ENCODE measurements around the gene TUG1.

TUG1 gene

DNA sequence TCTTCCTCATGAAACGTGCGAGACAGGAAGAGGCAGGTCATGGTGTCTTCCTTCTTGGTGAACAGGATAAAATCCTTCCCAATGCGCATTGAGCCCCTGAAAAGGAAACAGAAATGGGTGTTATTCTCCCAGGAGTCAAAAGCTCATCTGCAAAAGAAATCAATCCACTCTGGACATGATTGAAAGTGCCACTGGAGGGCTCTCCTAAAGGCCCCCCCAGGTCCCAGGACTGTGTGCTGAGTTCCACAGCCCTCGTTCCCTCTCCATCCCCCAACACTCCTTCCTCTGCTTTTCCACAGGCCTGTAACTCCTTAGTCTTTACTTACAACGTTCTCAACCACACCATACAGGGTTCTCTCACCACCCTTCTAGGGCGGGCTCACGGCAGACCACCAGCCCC, 22.7 kb upstream of the TUG1 start:
- no peak for DNase-seq (ENCODE audit: extremely low spot score, insufficient read length, low read depth)
- no peak for FAIRE-seq

GRCh38 chr22:30947173-30947815, 21.8 kb upstream of the TUG1 start:
- FAIRE-seq (no peak), DNase-seq (ENCODE audit: extremely low spot score, insufficient read length, low read depth) (no peak)

- DNase-seq (ENCODE audit: extremely low spot score, insufficient read length, low read depth) (no peak), FAIRE-seq (peak; percentile 35)
These were observed 21.1 kb upstream of the TUG1 start for GRCh38 chr22:30947816-30948454.

GRCh38 chr22:30948930-30949342, 20.1 kb upstream of the TUG1 start:
- no peak for DNase-seq (ENCODE audit: extremely low spot score, insufficient read length, low read depth)
- no peak for FAIRE-seq

DNA sequence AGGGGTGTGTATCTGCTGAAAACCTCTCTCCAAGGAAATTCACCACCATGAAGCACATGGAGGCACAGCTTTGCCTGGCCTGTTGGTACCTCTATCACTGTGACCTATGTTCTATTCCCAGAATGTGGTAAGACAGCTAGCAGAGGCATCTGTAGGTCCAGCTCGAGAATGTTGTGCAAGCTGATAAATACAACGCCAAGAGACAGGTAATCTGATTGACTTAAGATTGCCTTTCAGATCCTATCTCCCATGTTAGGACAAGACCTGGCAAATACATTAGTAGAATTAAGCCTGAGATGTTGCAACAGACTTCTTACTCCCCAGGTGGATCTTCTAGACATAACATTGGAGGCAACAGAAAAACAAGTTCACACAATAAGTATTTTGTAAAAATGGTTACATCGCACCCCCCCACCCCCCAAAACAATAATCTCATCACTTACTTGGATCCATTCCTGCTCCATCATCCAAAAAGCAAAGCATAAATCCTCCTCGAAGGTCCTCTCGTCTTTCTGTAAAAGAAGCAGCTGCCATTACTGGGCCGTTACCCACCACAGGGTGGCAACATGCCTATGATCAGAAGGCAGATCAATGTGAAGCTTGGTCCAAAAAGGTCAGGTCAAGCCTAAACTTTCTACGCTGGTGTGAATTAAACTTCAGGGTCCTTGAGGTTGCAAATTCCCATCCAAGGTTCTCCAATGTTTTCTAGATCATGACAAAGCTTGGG, 19.0 kb upstream of the TUG1 start:
- DNase-seq (ENCODE audit: extremely low spot score, insufficient read length, low read depth) (no peak), FAIRE-seq (no peak)

- FAIRE-seq = no peak
- DNase-seq (ENCODE audit: extremely low spot score, insufficient read length, low read depth) = no peak
These were observed 15.9 kb upstream of the TUG1 start for GRCh38 chr22:30953206-30953605.

- FAIRE-seq = no peak
- no peak for DNase-seq (ENCODE audit: extremely low spot score, insufficient read length, low read depth)
These were observed 13.9 kb upstream of the TUG1 start for GRCh38 chr22:30955153-30955552.

- no peak for FAIRE-seq
- DNase-seq (ENCODE audit: extremely low spot score, insufficient read length, low read depth) = no peak
These were observed 4.2 kb upstream of the TUG1 start for GRCh38 chr22:30964858-30965257.

GRCh38 chr22:30968015-30968923, 796 bp upstream of the TUG1 start, which contains the start of gene MORC2:
Gene MORC2, minus strand, starts transcription at chr22:30968774. Its CDS starts 885 bp downstream, at chr22:30967889.
- DNase-seq (ENCODE audit: extremely low spot score, insufficient read length, low read depth) = peak; percentile 22
- FAIRE-seq = no peak

DNA sequence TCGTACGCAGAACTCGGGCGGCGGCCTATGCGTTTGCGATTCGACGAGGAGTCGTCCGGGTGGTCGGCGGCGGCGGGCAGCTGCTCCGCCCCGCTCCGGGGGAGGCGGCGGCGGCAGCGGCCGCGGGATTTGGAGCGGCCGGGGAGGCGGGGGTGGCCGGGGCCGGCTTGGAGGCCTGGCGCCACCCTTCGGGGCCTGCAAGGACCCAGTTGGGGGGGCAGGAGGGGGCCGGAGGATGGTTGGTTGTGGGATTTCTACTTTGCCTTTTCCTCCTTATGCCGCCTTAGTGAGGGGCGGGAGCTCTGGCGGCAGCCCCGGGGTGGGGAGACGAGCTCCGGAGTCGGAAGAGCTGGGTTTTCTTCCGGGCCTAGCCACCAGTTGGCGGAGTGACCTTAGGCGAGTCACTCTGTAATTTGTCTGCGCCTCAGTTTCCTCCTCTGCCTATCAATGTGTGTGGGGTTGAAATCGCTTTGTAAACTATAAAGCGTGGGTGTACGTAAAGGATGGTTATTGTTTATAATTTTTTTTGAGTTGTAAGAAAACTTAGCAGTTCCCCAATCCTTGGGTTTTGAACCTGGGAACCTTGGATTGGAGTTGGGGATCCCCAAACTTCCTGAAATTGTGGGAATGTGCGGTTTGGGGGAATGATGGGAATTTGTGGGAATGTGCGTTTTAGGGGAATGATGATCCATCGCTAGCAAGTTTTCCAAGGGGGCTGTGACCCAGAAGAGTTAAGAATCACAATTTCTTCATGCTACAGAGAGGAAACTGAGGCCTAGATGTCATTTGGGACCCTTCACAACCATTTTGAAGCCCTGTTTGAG, 679 bp downstream of the TUG1 start:
- DNase-seq (ENCODE audit: extremely low spot score, insufficient read length, low read depth) (peak; percentile 8), FAIRE-seq (peak; percentile 63)

GRCh38 chr22:30970356-30970746, 1.3 kb downstream of the TUG1 start:
- FAIRE-seq = no peak
- DNase-seq (ENCODE audit: extremely low spot score, insufficient read length, low read depth) = no peak

GRCh38 chr22:30978304-30978962, 9.4 kb downstream of the TUG1 start:
- DNase-seq (ENCODE audit: extremely low spot score, insufficient read length, low read depth) (no peak), FAIRE-seq (no peak)

DNA sequence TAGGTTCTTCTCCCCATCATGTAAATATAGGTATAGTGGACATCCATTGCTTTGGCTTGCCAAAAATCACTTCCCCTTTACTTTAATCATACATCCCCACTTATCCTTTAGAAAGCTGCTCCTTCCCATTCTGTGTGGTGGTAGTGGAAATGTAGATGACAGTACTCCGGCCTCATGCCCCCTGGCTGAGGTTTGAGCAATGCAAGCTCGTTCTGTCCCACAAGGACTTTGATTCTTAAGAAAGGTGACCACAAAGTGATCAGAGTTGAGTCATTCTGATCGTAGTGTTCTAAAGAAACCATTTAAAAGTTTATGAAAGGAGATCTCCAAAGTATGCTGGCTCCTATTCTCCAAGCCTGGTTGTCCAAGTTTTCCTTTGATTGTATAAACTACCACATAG, 10.9 kb downstream of the TUG1 start:
- FAIRE-seq (no peak), DNase-seq (ENCODE audit: extremely low spot score, insufficient read length, low read depth) (no peak)

- no peak for FAIRE-seq
- DNase-seq (ENCODE audit: extremely low spot score, insufficient read length, low read depth) = no peak
These were observed 13.4 kb downstream of the TUG1 start for GRCh38 chr22:30982512-30982911.

DNA sequence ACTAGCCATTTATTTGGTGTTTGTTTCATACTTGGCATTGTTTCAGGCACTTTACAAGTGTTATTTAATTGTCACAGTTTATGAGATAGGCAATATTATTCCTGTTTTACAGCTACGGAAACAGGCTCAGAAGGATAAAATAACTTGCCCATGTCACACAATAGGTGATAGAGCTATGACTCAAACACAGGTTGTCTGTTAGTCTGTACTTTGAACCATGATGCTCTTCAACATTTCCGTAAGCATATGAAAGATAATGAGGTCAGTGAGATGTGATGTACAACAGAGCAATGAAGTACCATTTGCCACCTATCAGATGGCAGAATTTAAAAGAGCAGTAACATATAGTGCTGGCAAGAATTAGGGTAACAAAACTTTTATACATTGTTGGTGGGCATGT, 15.3 kb downstream of the TUG1 start:
- DNase-seq (ENCODE audit: extremely low spot score, insufficient read length, low read depth) = no peak
- no peak for FAIRE-seq

GRCh38 chr22:30985561-30986208, 16.6 kb downstream of the TUG1 start:
- FAIRE-seq = no peak
- no peak for DNase-seq (ENCODE audit: extremely low spot score, insufficient read length, low read depth)

DNA sequence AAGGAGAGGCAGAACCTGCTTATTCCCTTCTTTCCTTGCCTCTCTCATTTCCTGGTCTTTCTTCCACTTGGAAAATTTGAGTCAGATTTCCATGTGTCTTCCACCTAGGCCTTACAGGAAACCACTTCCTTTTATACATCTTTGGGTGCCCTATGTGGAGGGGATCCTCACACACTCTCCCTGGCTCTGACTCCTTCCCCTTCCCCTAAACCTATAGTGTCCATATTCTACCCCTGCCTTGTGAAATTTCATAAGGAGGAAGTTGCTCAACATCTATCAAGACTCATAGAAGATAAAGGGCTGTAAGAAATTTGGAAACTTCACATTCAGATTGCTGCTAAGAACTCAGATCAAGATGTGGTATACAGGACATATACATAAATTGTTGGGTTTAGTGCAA, 20.4 kb downstream of the TUG1 start:
- DNase-seq (ENCODE audit: extremely low spot score, insufficient read length, low read depth) = no peak
- no peak for FAIRE-seq

DNA sequence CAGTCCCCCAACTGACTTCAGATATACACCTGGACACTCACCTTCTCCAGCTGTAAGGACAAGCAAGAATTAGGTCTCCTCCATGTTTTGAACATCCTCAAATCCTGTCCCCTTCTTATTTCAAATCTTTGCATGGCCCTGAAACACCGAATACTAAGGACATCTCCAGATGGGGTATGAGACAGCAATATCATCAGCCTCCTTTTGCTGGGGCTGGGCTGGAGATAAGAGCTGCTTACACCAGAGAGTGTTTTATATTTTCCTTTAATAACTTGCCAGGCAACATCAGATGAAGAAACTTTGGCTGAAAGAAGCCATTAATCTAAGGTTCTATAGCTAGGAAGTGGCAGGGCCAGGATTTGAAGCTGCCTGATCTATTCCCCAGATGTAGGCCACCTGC, 21.6 kb downstream of the TUG1 start:
- DNase-seq (ENCODE audit: extremely low spot score, insufficient read length, low read depth) (no peak), FAIRE-seq (no peak)
